Measurements from ENCODE around the gene RHBG.

GRCh38 chr1:156391366-156391677 is 22.3 kb downstream of the RHBG start:
- no peak for TF ChIP-seq CTCF (conservative IDR thresholded peaks at IDR 0.05; ENCODE audit: low read depth, low read length)
- no peak for TF ChIP-seq RFX5 (IDR thresholded peaks at IDR 0.05; ENCODE audit: low read depth, low read length)
- TF ChIP-seq POLR2A (IDR thresholded peaks at IDR 0.05; ENCODE audit: low read depth, low read length) = no peak
- no peak for TF ChIP-seq SMC3 (IDR thresholded peaks at IDR 0.05; ENCODE audit: low read depth, low read length)
- no peak for TF ChIP-seq RAD21 (IDR thresholded peaks at IDR 0.05; ENCODE audit: low read length)
- TF ChIP-seq MXI1 (IDR thresholded peaks at IDR 0.05; ENCODE audit: borderline replicate concordance, low read depth, low read length) = no peak
- no peak for TF ChIP-seq MAZ (IDR thresholded peaks at IDR 0.05; ENCODE audit: borderline replicate concordance, low read depth, low read length)
- TF ChIP-seq FOS (IDR thresholded peaks at IDR 0.05; ENCODE audit: low read depth, low read length) = no peak
- TF ChIP-seq RCOR1 (IDR thresholded peaks at IDR 0.05; ENCODE audit: insufficient replicate concordance, low read length) = no peak

Data from IMR-90 (cell line).